GM19099 (cell line): Measurements from ENCODE around the gene EGR4.

Source experiments
- POLR2A ChIP-seq: IDR thresholded peaks from 3 replicates; pipeline ENCODE4 v1.6.1; 2011; ENCODE audit warnings: low read depth; ENCODE audit not compliant: insufficient read length; ENCODE audit errors: extremely low read depth

Gene EGR4

GRCh38 chr2:73250872-73251846 is 42.2 kb downstream of the EGR4 start:
- no peak for TF ChIP-seq POLR2A

- no peak for TF ChIP-seq POLR2A
Measured at GRCh38 chr2:73249636-73250035, 43.7 kb downstream of the EGR4 start.

DNA sequence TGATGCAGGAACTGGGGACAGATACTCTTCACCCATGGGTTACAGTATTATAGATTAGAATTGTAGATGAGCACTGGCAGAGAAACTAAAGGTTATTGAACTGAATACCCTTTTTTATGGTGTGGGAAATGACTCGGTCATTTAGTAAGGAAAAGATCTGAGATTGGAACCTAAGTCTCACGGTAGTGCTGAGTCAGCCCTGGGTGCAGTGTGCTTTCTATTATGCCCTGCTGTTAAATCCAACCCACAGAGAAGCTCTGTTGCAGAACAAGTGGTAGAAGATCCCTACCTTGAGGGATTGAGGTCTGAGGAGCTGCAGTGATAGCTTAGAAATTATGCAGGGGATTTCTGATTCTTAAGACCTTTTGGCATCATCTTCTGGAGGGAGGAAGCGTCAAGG is 46.5 kb downstream of the EGR4 start:
- TF ChIP-seq POLR2A: no peak

GRCh38 chr2:73244580-73244979 is 48.8 kb downstream of the EGR4 start:
- no peak for TF ChIP-seq POLR2A

- TF ChIP-seq POLR2A: no peak
Measured at GRCh38 chr2:73243884-73244570, 49.3 kb downstream of the EGR4 start.
